Keratinocyte (primary cell): ENCODE results near the gene RIMKLA. TPM values are rescaled to one million over a fixed set of nuclear protein-coding genes. Genes with fewer than 3 reads are reported as not detected.

Experiments used
- DNase-seq: peaks from one replicate; pipeline ENCODE4 v3.0.0-alpha.2; 2011; ENCODE audit warnings: low read depth, missing footprints, low spot score
- FAIRE-seq: peaks from 2 replicates; lab custom pipeline; 2011; peaks lifted over from hg19 to GRCh38; lab: Jason Lieb, UNC
- H2AFZ ChIP-seq: 2 replicates; pipeline ENCODE4 v1.6.0; 2012; ENCODE audit warnings: low read length, control low read depth, inconsistent platforms; ENCODE audit not compliant: control insufficient read depth
- H3K27ac ChIP-seq: 2 replicates; pipeline ENCODE4 v1.5.1; 2011; ENCODE audit warnings: low read length; ENCODE audit not compliant: control insufficient read depth, insufficient read depth
- H3K27me3 ChIP-seq: 3 replicates; pipeline ENCODE4 v1.6.0; 2011; ENCODE audit warnings: low read length; ENCODE audit not compliant: control insufficient read depth, insufficient read depth; ENCODE audit errors: extremely low read depth
- H3K36me3 ChIP-seq, 2 experiments: 2 replicates in 1 of 2; 3 replicates in 1 of 2; pipeline ENCODE4 v1.5.1; 2011; ENCODE audit warnings: low read length in 2 of 2, mild to moderate bottlenecking in 1 of 2; ENCODE audit not compliant: control insufficient read depth in 2 of 2, insufficient read depth in 2 of 2; ENCODE audit errors: extremely low read depth in 1 of 2
- H3K4me1 ChIP-seq: 3 replicates; pipeline ENCODE4 v1.5.1; 2011; ENCODE audit warnings: low read length; ENCODE audit not compliant: control insufficient read depth, insufficient read depth; ENCODE audit errors: extremely low read depth
- H3K4me2 ChIP-seq: 3 replicates; pipeline ENCODE4 v1.6.0; 2011; ENCODE audit warnings: low read depth, low read length; ENCODE audit not compliant: control insufficient read depth, insufficient read depth; ENCODE audit errors: extremely low read depth
- H3K4me3 ChIP-seq, 3 experiments: fragments of 200-600 bp in 1 of 3; sonication (generic) in 1 of 3; 2 replicates in 2 of 3; 3 replicates in 1 of 3; pipeline ENCODE4 v1.5.1; 2011 to 2016; ENCODE audit warnings: low read length in 3 of 3, mild to moderate bottlenecking in 3 of 3, control low read depth in 2 of 3, inconsistent platforms in 1 of 3, low read depth in 1 of 3, mixed read lengths in 1 of 3, mixed run types in 1 of 3, moderate library complexity in 1 of 3; ENCODE audit not compliant: control insufficient read depth in 2 of 3, insufficient read depth in 2 of 3; ENCODE audit errors: extremely low read depth in 1 of 3
- H3K79me2 ChIP-seq: 2 replicates; pipeline ENCODE4 v1.6.0; 2012; ENCODE audit warnings: low read length; ENCODE audit not compliant: control insufficient read depth, insufficient read depth
- H3K9ac ChIP-seq: 3 replicates; pipeline ENCODE4 v1.6.0; 2011; ENCODE audit warnings: low read length; ENCODE audit not compliant: control insufficient read depth, insufficient read depth; ENCODE audit errors: extremely low read depth
- H3K9me1 ChIP-seq: 3 replicates; pipeline ENCODE4 v1.6.0; 2011; ENCODE audit warnings: low read length; ENCODE audit not compliant: control insufficient read depth, insufficient read depth; ENCODE audit errors: extremely low read depth
- H3K9me3 ChIP-seq: 2 replicates; pipeline ENCODE4 v1.5.1; 2012; ENCODE audit warnings: low read depth, low read length; ENCODE audit not compliant: control insufficient read depth
- H4K20me1 ChIP-seq: 3 replicates; pipeline ENCODE4 v1.6.0; 2011; ENCODE audit warnings: low read length; ENCODE audit not compliant: control insufficient read depth, insufficient read depth; ENCODE audit errors: extremely low read depth
- EZH2 ChIP-seq: IDR thresholded peaks from one replicate; pipeline ENCODE4 v1.6.1; 2012; ENCODE audit warnings: inconsistent platforms, mild to moderate bottlenecking, low read length, moderate library complexity
- dilution Hi-C: fragments of 300-500 bp; cut with MboI; formaldehyde crosslinking; loops from one replicate; pipeline ENCODE4 v1.7.0; 2020; ENCODE audit warnings: low sequenced_read_pairs; ENCODE audit not compliant: extremely low pct_ligation_motif_present
- polyA minus RNA-seq, 3 experiments: library from RNA; depleted of rRNA, polyadenylated mRNA; stranded (reverse); fragments of >200 nt; gene quantifications; 1 replicate in 1 of 3; 2 replicates in 1 of 3; 3 replicates in 1 of 3; pipeline ENCODE4 v1.2.3, GENCODE V29; 2011
- polyA plus RNA-seq, 5 experiments: library from polyadenylated mRNA; depleted of rRNA in 3 of 5; stranded (reverse) in 3 of 5; stranded (forward) in 1 of 5; unstranded in 1 of 5; fragments of >200 nt; gene quantifications; 1 replicate in 1 of 5; 2 replicates in 3 of 5; 3 replicates in 1 of 5; pipeline versions ENCODE4 v1.2.1 to v1.2.3, GENCODE V29; 2011 to 2012; ENCODE audit warnings: missing spikeins in 2 of 5, low read depth in 1 of 5, low replicate concordance in 1 of 5
- TF ChIP-seq, protein P1 (sequence below), 3 experiments: IDR thresholded peaks in 1 of 3; conservative IDR thresholded peaks in 1 of 3; optimal IDR thresholded peaks in 1 of 3; 2 replicates in 2 of 3; 3 replicates in 1 of 3; pipeline versions ENCODE3 to v1.5.1; 2011; ENCODE audit warnings: low read length in 3 of 3, mild to moderate bottlenecking in 3 of 3, moderate library complexity in 2 of 3, control low read depth in 1 of 3, inconsistent platforms in 1 of 3; ENCODE audit not compliant: insufficient read depth in 2 of 3; ENCODE audit errors: extremely low read depth in 1 of 3

Gene RIMKLA, protein sequence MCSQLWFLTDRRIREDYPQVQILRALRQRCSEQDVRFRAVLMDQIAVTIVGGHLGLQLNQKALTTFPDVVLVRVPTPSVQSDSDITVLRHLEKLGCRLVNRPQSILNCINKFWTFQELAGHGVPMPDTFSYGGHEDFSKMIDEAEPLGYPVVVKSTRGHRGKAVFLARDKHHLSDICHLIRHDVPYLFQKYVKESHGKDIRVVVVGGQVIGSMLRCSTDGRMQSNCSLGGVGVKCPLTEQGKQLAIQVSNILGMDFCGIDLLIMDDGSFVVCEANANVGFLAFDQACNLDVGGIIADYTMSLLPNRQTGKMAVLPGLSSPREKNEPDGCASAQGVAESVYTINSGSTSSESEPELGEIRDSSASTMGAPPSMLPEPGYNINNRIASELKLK
- polyA plus RNA-seq (not detected in 3 replicates), polyA minus RNA-seq (not detected in 3 replicates)
- polyA plus RNA-seq (2011; ENCODE audit: low read depth) = not detected
- 0.01 TPM in 1 of 2 replicates, not detected in the other for polyA plus RNA-seq (2011; cell fraction: cytosol; rRNA removed)
- not detected in 2 replicates for polyA plus RNA-seq (2011; cell fraction: nucleus; rRNA removed)
- 0.07 TPM in 1 of 2 replicates, not detected in the other for polyA plus RNA-seq (2012; ENCODE audit: low replicate concordance)
- not detected for polyA minus RNA-seq (2011; cell fraction: cytosol; rRNA and poly(A)+ RNA removed)
- polyA minus RNA-seq (2011; cell fraction: nucleus; rRNA and poly(A)+ RNA removed) = not detected in 2 replicates

- H3K4me2 ChIP-seq = peak within 1 kb of the TSS; percentile 58
- no peaks in the 10 kb centered on the region for H3K79me2 ChIP-seq
- peak within 1 kb of the TSS; percentile 43 for H2AFZ ChIP-seq
- dilution Hi-C loops = no loop called here
- no peaks in the 10 kb centered on the region for H4K20me1 ChIP-seq
- H3K4me1 ChIP-seq = peaks cover 2% of the 10 kb centered on the region
- DNase-seq (no peak), FAIRE-seq (no peak)
- no peaks in the 10 kb centered on the region for H3K36me3 ChIP-seq
- H3K27ac ChIP-seq = no peak within 1 kb of the TSS
- peaks cover 23% of the 10 kb centered on the region for H3K27me3 ChIP-seq
- H3K4me3 ChIP-seq = peak within 1 kb of the TSS; percentile 9 to 26 (median 22)
- no peak within 1 kb of the TSS for H3K9ac ChIP-seq
- H3K9me1 ChIP-seq = no peaks in the 10 kb centered on the region
- no peaks in the 10 kb centered on the region for H3K9me3 ChIP-seq
- TF ChIP-seq, protein P1, sequence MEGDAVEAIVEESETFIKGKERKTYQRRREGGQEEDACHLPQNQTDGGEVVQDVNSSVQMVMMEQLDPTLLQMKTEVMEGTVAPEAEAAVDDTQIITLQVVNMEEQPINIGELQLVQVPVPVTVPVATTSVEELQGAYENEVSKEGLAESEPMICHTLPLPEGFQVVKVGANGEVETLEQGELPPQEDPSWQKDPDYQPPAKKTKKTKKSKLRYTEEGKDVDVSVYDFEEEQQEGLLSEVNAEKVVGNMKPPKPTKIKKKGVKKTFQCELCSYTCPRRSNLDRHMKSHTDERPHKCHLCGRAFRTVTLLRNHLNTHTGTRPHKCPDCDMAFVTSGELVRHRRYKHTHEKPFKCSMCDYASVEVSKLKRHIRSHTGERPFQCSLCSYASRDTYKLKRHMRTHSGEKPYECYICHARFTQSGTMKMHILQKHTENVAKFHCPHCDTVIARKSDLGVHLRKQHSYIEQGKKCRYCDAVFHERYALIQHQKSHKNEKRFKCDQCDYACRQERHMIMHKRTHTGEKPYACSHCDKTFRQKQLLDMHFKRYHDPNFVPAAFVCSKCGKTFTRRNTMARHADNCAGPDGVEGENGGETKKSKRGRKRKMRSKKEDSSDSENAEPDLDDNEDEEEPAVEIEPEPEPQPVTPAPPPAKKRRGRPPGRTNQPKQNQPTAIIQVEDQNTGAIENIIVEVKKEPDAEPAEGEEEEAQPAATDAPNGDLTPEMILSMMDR (optimal IDR thresholded peaks at IDR 0.05 in 1 of 3, IDR thresholded peaks at IDR 0.05 in 1 of 3, conservative IDR thresholded peaks at IDR 0.05 in 1 of 3; ENCODE audit: extremely low read depth in 1 of 3, insufficient read depth in 2 of 3, low read length in 3 of 3) = no peak
- no peak for TF ChIP-seq EZH2
Observed at GRCh38 chr1:42380586-42381279, at the start of gene RIMKLA. RIMKLA (plus strand) TSS chr1:42380792; CDS start chr1:42380935, 143 bp downstream.

GRCh38 chr1:42332877-42333276 is 47.7 kb upstream of the RIMKLA start:
- Histone ChIP-seq H3K4me2 (peak overlapping the region; percentile 85), H3K36me3 (no peaks in the 10 kb centered on the region), H3K27ac (no peak overlapping the region), H3K27me3 (no peaks in the 10 kb centered on the region), H3K79me2 (peaks cover 71% of the 10 kb centered on the region), H3K9me1 (no peaks in the 10 kb centered on the region), H3K9ac (peak overlapping the region; percentile 93), H4K20me1 (peaks cover 6% of the 10 kb centered on the region), H2AFZ (no peak overlapping the region), H3K4me3 (peak overlapping the region in 1 of 3 experiments; percentile 9), H3K9me3 (no peaks in the 10 kb centered on the region), H3K4me1 (peaks cover 20% of the 10 kb centered on the region)
- DNase-seq = no peak
- no peak for TF ChIP-seq EZH2
- TF ChIP-seq, protein P1 (optimal IDR thresholded peaks at IDR 0.05 in 1 of 3, IDR thresholded peaks at IDR 0.05 in 1 of 3, conservative IDR thresholded peaks at IDR 0.05 in 1 of 3; ENCODE audit: extremely low read depth in 1 of 3, insufficient read depth in 2 of 3, low read length in 3 of 3) = no peak
- FAIRE-seq = peak; percentile 51
- dilution Hi-C loops = no loop called here
